SH-SY5Y (cell line): ENCODE results near the gene BCL11A.

Source experiments
- GATA2 ChIP-seq: IDR thresholded peaks from 2 replicates; pipeline ENCODE4 v1.6.1; 2011; ENCODE audit warnings: mild to moderate bottlenecking, low read depth, low read length
- GATA3 ChIP-seq: IDR thresholded peaks from 2 replicates; pipeline ENCODE4 v1.6.1; 2011; ENCODE audit warnings: low read depth, mild to moderate bottlenecking, low read length, moderate library complexity

The BCL11A gene

DNA sequence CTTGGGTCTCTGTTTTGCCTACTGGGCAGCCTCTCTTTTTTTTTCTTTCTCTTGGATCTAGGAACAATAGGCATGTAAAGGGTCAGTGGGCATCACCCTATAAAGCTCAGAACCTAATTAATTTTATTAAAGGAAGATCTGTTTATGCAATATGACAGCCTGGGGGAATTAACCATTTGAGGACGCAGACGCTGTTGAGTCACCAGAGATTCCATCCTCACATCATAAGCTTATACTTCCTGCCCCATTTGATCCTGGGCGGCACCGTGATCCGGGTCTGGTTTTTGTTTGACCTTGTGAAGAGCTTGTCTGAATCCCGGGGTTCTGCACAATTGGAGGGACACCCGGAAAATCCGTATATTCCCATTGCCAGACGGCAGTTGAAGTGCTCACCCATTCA, 16.8 kb upstream of the BCL11A start:
- no peak for TF ChIP-seq GATA2
- TF ChIP-seq GATA3, result no peak

DNA sequence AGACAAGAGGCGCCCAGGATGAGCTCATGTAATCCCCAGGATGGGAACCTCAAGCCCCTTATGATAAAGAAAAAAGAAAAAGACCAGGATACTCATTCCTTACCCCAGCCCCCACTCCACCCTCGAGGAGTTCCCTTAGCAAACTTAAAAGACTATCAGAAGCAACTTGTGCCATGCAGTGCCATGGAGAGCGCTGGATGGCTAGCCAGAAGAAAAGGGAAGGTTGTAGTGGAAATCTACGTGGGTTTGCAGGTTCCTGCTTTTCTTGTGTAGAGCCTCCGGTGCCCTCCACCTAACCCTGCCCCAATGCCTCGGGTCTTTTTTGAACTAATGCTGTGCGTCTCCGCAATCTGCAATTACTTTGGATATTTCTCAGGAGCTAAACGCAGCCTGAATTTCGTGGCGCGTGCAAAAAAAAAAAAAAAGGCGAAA, 16.2 kb upstream of the BCL11A start:
- TF ChIP-seq GATA2 (no peak; the same call in 1 of the 2 replicates), GATA3 (no peak)

DNA sequence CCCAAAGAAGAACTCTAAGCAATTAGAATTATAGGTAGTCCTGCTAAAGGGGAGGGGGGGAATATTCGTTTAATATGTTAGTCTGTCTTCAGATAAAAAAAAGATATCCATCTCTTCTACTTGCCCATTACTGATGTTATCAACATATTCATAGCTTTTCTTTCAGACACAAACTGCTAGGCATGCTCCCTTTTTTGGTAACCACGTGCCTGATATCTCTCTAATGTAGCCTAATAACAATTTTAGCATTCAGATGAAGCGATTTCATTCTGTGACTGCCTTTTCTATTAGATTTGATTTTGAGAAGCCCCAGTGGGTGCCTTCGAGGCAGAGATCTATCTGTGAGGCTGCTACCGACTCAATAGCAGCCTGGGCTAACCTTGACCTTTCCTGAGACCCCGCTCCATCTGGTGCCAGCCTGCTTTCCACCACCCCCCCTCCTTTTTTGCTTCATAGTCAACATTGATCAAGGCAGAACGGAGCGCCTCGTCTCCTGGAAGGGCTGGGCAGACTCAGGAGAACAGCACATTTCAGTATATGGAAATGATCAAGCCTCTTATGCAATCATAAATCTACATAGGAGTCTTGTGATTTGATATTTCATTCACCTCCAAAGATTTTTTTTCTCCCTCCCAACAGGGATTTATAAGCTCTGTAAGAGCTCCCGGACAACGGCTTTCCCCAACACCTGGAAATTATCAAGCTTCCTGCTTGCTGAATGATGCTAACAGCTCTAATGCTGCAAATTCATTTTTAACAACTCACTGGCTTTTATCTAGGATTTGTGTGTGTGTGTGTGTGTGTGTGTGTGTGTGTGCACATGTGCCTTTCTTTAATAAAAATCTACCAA, 14.7 kb upstream of the BCL11A start:
- peak; percentile 94 for TF ChIP-seq GATA3
- TF ChIP-seq GATA2, result peak; percentile 90

DNA sequence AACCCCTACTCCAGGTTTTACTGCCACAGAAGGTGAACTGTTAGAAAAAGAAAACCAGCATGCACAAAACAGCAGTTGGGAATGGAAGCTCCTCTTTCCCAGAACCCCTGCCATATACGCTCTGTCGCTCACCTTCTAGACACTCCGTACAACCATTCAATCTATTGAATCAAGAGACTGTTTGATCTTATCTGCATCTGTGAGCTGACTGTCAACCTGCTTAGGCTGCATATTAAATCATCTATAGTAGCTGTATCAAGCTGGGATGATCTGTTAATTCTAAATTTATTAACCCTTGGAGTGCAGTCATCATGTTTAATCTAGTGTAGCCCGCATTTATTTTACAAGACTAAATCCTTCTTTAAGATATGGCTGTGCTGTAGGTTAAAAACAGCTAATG, 13.6 kb upstream of the BCL11A start:
- TF ChIP-seq GATA3, result peak; percentile 72
- peak; percentile 74 for TF ChIP-seq GATA2

DNA sequence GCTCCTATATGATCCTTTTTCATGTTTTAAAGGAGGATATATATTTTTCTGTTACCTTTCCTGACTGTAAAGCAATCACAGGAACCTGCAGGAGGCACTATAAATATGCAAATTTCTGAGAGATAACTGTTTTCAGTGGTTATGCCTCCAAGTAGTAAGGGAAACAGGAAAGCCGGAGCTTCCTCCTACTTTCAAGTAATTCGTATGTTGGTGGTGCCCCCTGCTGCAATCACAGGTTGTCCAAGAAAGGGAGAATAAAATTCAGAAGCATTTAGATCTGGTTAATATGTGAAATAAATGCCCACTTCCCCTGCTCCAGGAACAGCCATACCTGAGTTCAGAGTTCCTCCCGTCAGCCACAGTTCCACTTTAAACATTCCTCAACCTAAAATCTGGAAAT, 12.0 kb upstream of the BCL11A start:
- TF ChIP-seq GATA3 (no peak), GATA2 (no peak)

DNA sequence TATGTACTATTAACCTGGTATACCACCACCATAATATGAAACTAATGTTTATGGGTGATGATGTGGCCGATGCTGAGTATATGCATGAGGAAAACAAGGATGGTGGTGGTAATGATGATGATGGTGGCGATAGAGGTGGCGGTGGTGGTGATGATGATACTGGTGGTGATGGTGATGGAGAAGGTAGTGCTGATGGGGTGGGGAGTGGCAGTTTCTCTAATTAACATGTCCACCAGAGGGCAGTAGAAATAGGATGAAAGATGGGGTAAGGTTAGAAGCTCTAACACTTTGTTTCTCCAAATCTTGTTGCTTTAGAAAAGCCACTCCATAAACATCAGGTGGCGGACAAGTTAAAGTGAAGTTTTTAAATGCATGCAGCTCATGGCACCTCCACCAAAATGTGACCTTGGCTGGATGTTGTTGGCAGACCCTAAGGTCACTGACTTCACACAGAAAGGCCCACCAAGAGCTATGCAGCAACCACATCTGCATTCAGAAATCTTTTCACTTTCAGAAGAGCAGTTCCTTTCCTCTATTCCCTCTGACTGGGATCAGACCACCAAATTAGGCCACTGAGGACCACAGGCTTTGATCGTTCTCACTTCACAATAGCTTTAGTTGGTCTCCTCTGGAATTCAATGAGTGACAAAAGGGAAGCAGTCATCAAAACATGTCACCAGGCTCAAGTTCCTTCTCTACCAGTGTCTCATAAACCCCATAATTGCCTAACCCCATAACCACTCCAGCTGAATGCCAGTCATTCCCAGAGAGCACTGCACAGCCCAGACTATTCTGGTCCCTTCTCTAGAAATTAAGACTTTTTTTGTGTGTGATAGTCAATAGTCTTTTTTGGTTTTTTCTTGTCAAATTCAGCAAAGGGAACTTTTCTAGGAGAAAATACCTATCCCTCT, 7.5 kb upstream of the BCL11A start:
- TF ChIP-seq GATA3 (no peak), GATA2 (no peak)

DNA sequence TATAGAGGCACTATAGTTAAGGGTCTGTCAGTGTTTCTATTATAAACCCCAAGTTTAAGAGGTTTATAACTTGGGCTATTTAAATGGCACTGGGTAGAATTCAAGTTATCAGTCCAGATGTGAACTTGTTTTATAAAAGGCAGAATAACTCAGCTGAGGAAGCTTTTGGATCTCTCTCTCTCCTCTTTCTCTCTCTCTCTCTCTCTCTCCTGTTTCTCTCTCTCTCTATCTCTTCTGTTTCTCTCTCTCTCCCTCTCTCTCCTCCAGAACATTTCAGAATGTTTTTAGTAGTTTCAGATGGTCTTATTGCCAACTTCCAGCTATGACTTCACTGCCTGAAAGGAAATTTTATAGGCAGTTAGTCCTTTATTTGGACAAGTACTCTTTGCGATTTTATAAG, 6.4 kb upstream of the BCL11A start:
- TF ChIP-seq GATA3, result no peak
- no peak for TF ChIP-seq GATA2

DNA sequence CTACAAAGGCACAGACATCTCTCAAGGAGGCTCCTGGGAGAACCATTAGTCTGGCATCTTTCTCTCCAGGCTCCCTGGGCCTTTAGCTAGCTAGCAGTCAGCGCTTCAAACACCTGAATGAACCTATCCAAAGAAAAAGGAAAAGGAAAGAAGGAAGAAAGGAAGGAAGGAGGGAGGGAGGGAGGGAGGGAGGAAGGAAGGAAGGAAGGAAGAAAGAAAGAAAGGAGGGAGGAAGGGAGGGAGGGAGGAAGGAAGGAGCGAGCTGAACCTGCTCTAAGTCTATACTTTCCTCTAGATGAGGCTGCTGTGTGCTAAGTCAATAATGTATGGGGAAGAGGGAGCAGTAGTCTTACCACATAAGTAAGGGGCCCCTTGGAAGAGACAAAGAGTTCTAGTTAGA, 5.1 kb upstream of the BCL11A start:
- TF ChIP-seq GATA2, result no peak
- TF ChIP-seq GATA3, result no peak

DNA sequence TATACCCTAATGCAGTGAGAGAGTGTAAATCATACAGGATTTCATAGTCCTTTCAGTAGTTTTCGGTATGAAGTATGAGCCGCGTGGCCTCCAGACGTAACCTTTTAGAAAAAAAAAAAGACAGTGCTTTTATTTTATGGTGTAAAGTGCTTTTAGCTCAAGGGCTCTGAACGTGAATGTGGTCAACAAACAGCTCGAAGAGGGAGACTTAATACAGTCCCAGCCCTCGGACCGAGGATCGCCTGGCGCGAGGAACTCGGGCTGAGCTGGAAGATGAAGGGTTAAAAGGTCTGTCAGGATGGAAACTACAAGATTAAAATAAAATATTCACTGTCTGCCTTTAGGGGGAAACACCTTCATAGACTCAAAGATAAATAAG, 4.0 kb upstream of the BCL11A start:
- TF ChIP-seq GATA3 (no peak), GATA2 (no peak)

DNA sequence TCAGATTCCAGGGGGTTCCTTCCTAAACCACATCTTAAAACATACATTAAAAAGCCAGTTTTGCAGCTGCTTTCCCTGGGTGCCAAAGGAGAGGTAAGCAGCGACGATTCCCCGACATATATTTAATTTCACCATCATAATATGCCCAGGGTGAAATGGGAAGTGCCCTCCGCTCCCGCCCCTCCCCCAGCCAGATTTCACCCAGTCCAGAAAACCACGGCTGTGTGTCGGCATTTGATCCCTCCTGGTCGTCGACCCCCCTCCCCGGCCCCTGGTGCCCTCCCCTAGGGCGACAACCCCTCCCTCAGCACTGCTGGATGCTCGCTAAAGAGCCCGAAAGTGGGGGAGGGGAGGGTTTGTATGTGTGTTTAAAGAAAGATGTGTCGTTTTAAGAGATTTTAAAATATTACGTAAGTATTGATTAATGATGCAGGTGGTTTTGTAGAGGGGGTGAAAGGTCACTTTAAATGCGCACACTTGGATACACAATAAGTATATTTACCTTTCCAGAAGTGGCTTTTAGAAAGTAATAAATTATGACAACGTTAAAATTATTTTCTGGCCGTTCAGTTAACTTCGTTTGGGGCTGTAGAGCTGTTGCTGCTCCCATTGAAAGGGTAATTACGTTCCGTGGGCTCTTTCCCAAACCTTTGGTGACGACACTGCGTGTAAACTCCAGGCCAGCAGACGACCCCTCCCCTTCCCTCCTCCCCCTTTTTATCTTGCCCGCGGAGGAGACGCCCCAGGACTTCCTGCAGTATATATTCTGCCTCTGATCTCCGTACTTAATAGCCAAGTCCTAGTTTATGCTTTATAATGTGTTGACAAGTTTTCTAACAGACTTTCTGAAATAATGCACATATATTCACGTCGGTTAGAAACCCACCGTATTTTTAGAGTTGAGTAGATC, 3.4 kb upstream of the BCL11A start:
- TF ChIP-seq GATA2 (no peak), GATA3 (no peak)

DNA sequence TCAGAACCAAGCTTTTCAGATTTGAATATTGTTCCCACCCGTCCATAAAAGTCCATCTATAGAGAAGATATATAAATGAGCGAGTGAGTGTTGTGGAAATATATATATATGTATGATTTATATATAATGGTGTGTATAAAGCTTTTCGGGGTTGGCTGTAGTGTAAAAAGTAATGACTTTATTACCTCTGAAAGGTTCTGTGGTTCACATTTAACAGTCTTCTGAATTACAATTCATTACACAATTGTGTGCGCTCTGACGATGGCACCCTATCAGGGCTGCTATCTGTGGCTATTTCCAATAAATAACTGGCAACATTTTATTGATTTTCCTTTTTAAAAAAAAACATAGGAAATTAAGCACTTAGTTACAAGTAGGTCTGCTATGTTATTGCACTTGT, 2.7 kb upstream of the BCL11A start:
- TF ChIP-seq GATA2 (no peak), GATA3 (no peak)

DNA sequence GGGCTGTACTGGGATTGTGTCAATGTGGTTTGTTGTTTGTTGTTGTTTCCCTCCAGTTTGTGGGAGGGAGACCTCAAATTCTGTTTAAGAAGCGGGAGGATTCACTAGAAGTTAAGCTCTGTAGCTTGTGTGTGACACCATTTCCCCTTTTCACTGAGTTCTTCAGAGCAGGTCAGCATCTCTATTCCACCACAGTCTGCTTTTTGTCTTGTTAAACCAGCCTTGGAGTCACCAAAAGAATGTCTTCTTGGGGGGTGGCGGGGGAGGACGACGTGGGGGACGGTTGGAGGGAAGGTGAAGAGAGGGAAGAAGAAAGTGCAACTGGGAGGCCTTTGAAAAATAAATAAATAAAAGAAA, 2.3 kb upstream of the BCL11A start:
- no peak for TF ChIP-seq GATA3
- no peak for TF ChIP-seq GATA2

DNA sequence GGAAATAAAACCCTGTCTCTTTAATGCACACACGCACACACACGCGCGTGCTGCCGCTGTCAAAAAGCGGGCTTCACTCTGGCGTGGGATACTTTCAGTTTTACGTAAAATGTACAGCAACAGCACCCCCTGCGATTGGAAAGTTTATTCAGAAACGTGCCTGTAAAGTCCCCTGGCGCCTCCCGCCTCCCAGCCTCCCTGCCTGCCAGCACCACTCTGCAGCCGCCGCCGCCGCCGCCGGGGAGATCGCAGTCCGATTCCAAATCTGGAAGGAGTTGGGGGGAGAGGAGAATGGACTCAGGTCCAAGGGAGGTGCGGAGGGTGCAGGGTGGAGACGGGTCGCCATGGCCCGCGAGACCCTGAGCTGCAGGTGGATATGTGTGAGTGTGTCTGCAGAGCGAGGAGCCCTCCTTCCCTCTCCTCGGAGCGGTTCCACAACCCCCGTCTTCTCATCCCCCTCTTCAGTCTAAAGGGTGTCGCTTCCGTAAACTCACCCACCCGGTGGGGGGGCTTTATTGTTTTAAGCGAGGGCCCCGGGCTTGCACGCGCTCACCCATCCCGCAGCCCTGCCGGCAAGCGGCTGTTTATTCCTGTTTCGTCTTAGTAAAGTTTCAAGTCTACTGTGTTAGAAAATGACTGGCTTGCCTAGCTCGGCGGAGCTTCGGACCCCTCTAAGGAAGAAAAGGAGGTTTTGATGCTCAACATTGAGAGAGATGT, 1.8 kb upstream of the BCL11A start:
- TF ChIP-seq GATA3, result no peak
